ENCODE measurements around the gene CAPN14.

- TF ChIP-seq CTCF (IDR thresholded peaks at IDR 0.05 in 4 of 5, conservative IDR thresholded peaks at IDR 0.05 in 1 of 5) (no peak), POLR2A (IDR thresholded peaks at IDR 0.05) (no peak)
Measured at GRCh38 chr2:31208240-31208639, 9.1 kb downstream of the CAPN14 start.

Data from gastrocnemius medialis (tissue), 4 donors.